ENCODE results near the gene TTLL11. TPM values are rescaled to one million over a fixed set of nuclear protein-coding genes. Genes with fewer than 3 reads are reported as not detected.
A peak's percentile ranks its signal among the peaks of the same experiment; 100 is the strongest.

The TTLL11 gene
- total and polyA plus RNA-seq, 4 donors = 1.4 to 4.5 (median 3.6) TPM

GRCh38 chr9:122087406-122088200, 5.5 kb downstream of the TTLL11 start:
- H3K27ac ChIP-seq (ENCODE audit: low read depth in 1 of 2, low read length in 2 of 2) = no peak overlapping the region
- peak; percentile 20 for DNase-seq (ENCODE audit: low spot score)
- peak; percentile 33 for TF ChIP-seq FOXA1 (IDR thresholded peaks at IDR 0.05)
- TF ChIP-seq ZBTB33 (IDR thresholded peaks at IDR 0.05) = no peak
- no peak for TF ChIP-seq RAD21 (IDR thresholded peaks at IDR 0.05)
- peak; percentile 67 for TF ChIP-seq FOXA2 (IDR thresholded peaks at IDR 0.05)
- H3K4me1 ChIP-seq (ENCODE audit: control insufficient read depth in 4 of 4, insufficient read depth in 4 of 4, low read length in 3 of 4) = peaks cover 5 to 38% (median 28%) of the 10 kb centered on the region in 4 donors
- H3K9ac ChIP-seq (ENCODE audit: low read depth in 1 of 2, low read length in 2 of 2) = no peak overlapping the region
- WGBS = 77% methylated on average over 8 of the region's 8 CpGs
- H3K9me3 ChIP-seq (ENCODE audit: control insufficient read depth in 4 of 4, low read length in 3 of 4) = no peaks in the 10 kb centered on the region
- H3K27me3 ChIP-seq (ENCODE audit: control insufficient read depth in 4 of 4, insufficient read depth in 4 of 4, low read length in 3 of 4) = no peaks in the 10 kb centered on the region
- no peaks in the 10 kb centered on the region for H3K36me3 ChIP-seq (ENCODE audit: control insufficient read depth in 4 of 4, insufficient read depth in 3 of 4, low read depth in 1 of 4, low read length in 3 of 4)
- H3K4me3 ChIP-seq (ENCODE audit: low read depth in 1 of 3, low read length in 3 of 3) = no peak overlapping the region

GRCh38 chr9:122086873-122087272, 6.2 kb downstream of the TTLL11 start:
- Histone ChIP-seq H3K36me3 (ENCODE audit: control insufficient read depth in 4 of 4, insufficient read depth in 3 of 4, low read depth in 1 of 4, low read length in 3 of 4) (no peaks in the 10 kb centered on the region), H3K9ac (ENCODE audit: low read depth in 1 of 2, low read length in 2 of 2) (no peak overlapping the region), H3K4me3 (ENCODE audit: low read depth in 1 of 3, low read length in 3 of 3) (no peak overlapping the region), H3K4me1 (ENCODE audit: control insufficient read depth in 4 of 4, insufficient read depth in 4 of 4, low read length in 3 of 4) (peaks cover 5 to 31% (median 21%) of the 10 kb centered on the region in 4 donors), H3K27me3 (ENCODE audit: control insufficient read depth in 4 of 4, insufficient read depth in 4 of 4, low read length in 3 of 4) (no peaks in the 10 kb centered on the region), H3K27ac (ENCODE audit: low read depth in 1 of 2, low read length in 2 of 2) (no peak overlapping the region), H3K9me3 (ENCODE audit: control insufficient read depth in 4 of 4, low read length in 3 of 4) (no peaks in the 10 kb centered on the region)
- DNase-seq (ENCODE audit: low spot score) = peak; percentile 16
- TF ChIP-seq RAD21 (IDR thresholded peaks at IDR 0.05) (no peak), ATF3 (IDR thresholded peaks at IDR 0.05) (no peak), NR2F2 (IDR thresholded peaks at IDR 0.05) (no peak), SP1 (IDR thresholded peaks at IDR 0.05) (no peak), FOXA2 (IDR thresholded peaks at IDR 0.05) (no peak), YY1 (IDR thresholded peaks at IDR 0.05) (no peak), RXRA (IDR thresholded peaks at IDR 0.05) (no peak), CTCF (IDR thresholded peaks at IDR 0.05; ENCODE audit: low read depth, low read length, missing input control) (no peak), FOXA1 (IDR thresholded peaks at IDR 0.05) (no peak), MAX (IDR thresholded peaks at IDR 0.05) (no peak), TAF1 (conservative IDR thresholded peaks at IDR 0.05) (no peak), HNF4A (conservative IDR thresholded peaks at IDR 0.05) (no peak), HNF4G (IDR thresholded peaks at IDR 0.05) (no peak), ZBTB33 (IDR thresholded peaks at IDR 0.05) (no peak), EGR1 (IDR thresholded peaks at IDR 0.05; ENCODE audit: low read depth in 2 of 2) (no peak), JUND (IDR thresholded peaks at IDR 0.05) (no peak)
- WGBS = 98% methylated on average over 1 of the region's 1 CpG
